ENCODE results near the gene ESF1. TPM values are rescaled to one million over a fixed set of nuclear protein-coding genes. Genes with fewer than 3 reads are reported as not detected.

ESF1 gene
- 7.1 and 22.5 TPM in 2 replicates for total RNA-seq

GRCh38 chr20:13784893-13785715 is at the start of gene ESF1, which contains the start of gene NDUFAF5:
Gene ESF1, minus strand, starts transcription at chr20:13784919. Its CDS starts 1,779 bp downstream, at chr20:13783140.
Gene NDUFAF5, plus strand, starts transcription at chr20:13785028. Its CDS starts 41 bp downstream, at chr20:13785069.

Other genes with a start within 250 kb of the ESF1 start
- 4.9 and 10.3 TPM in 2 replicates for gene TASP1, start 146.0 kb downstream of the ESF1 start, total RNA-seq
- 9.9 and 17.1 TPM in 2 replicates for gene NDUFAF5, start 109 bp upstream of the ESF1 start, total RNA-seq
- gene SEL1L2, start 205.7 kb upstream of the ESF1 start, total RNA-seq: not detected in 2 replicates
- gene MACROD2, start 210.6 kb upstream of the ESF1 start, total RNA-seq: 0.65 and 1.3 TPM in 2 replicates